Activated CD4-positive, alpha-beta T cell treated with anti-CD3 and anti-CD28 coated beads, Interleukin-2, Interleukin-4, amounts not matched to agents 100 ng/mL and 50 ng/mL, durations not matched to agents 16 hours and 8 hours (primary cell): ENCODE data around the gene SGSH.
"Not testable (repeated sequence)": the region's sequence is repeated elsewhere in the genome, so short reads cannot be mapped to it uniquely, and the experiment has no call there.

Experiments
- DNase-seq: peaks from one replicate; pipeline ENCODE4 v3.0.0-alpha.2; 2020; ENCODE audit warnings: low spot score

Gene SGSH

DNA sequence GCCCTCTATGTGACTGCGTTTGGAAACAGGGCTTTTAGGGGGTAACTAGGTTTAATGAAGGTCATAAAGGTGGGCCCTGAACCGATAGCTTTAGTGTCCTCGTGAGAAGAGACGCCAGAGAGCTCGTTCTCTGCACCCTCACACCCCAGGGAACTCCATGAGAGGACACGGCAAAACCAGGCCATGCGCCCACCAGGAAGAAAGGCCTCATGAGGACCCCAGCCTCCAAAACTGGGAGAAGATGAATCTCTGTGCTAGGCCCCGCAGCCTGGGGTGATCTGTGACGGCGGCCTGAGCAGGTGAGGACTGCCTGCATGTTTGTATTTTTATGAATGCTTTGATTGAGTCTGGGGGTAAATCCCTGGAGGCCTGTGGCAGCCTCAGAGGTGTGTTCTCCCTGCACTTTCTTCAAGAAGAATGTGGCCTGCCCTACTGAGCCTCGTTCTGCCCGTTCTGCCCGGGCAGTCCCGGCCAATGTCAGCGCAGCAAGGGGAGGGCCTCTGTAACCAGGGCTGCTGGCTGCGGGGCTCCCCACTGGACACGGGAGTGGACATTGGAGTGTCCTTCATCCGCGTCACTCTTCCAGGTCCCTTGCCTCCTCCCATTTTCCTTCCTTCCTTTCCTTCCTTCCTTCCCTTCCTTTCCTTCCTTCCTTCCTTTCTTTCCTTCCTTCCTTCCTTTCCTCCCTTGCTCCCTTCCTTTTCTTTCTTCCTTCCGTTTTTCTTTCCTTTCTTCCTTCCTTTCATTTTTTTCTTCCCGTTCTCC, 33.7 kb upstream of the SGSH start:
- no peak for DNase-seq

DNA sequence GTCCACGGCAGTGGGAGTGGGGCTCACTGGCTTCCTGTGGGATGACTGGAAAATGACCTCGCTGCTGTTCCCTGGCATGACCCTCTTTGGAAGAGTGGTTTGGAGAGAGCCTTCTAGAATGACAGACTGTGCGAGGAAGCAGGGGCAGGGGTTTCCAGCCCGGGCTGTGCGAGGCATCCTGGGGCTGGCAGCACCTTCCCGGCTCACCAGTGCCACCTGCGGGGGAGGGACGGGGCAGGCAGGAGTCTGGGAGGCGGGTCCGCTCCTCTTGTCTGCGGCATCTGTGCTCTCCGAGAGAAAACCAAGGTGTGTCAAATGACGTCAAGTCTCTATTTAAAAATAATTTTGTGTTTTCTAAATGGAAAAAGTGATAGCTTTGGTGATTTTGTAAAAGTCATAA, 32.7 kb upstream of the SGSH start:
- DNase-seq = peak; percentile 89

DNA sequence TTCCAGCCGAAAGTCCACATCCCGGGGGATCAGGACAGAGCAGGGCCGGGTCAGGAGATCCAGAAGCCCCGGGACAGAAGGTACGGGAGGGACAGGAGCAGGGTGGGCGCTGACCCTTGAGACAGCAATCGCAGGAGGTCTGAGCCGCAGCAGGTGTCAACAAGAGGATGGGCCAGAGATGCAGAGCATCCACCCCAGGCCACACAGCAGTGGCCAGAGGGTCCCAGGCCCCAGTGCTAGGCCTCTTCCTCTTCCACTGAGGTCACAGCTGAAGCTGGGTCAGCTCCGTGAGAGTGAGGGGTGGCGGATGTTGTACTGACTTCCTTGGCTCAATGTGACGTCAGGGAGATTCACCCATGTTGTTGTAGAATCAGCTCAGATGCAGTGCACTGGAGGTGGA, 31.8 kb upstream of the SGSH start:
- DNase-seq = no peak

DNA sequence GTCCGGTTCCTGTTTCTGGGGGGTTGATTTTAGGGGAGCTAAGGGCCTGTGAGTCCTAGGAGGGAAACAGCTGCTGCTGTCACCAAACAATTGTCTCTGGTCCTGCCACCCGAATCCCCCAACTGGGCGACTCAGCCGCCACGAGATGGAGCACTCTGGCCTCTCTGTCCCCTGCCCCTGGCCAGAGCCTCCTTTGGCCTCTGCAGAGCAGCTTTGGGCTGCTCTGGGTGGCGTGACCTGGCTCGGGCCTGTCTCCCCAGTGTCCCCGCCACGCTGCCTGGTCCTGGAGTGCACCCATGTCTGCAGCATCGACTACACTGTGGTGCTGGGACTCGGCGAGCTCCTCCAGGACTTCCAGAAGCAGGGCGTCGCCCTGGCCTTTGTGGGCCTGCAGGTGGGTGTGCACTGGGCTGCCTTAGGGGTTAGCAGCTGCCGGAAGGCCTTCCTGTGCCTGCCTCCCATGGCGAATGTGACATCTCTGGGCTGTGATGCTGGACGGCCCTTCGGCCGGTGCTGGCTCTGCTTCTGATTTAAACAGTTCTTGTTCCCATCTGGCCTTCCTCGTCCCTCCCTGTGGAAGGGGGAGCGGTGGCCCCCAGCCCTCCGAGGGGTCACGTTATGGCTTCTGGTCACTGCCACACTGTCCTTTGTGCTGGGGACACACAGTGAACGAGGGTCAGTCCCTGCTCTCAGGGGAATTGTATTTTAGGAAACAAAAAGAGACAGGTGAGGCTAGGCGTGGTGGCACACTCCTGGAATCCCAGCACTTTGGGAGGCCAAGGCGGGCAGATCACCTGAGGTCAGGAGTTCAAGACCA, 29.0 kb upstream of the SGSH start:
- no peak for DNase-seq

DNA sequence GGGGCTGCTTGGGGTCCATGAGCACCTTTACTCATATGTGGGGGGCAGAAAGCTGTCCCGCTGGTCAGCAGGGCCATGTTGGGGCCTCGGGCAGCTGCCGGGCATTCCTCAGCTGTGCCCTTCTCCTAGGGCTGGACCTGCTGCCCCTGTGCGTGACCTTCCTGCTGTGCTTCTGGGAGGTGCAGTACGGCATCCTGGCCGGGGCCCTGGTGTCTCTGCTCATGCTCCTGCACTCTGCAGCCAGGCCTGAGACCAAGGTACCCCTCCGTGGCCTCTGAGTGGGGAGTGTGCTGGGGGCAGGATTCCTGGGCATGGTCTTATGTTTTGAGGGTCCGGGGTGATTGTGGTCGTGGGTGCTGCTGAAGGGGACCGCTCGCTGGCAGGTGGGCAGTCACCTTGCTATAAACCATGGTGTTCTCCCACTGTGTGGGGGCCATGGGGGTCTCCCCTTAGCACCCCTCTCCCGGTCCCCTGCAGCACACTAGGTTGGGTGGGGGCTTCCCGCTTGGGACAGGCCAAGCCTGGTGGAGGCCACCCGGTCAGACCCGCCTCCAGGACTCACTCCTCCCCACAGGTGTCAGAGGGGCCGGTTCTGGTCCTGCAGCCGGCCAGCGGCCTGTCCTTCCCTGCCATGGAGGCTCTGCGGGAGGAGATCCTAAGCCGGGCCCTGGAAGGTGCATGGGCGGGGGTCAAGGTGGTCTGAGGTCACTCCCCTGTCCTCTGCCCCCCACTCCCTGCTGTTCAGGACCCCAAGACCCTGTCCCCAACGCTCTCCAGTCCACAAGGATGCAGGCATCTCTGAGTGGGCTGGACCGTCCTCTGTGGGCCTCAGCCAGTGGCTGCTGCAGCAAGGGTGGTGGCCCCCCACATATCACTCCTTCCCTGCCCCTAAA, 28.1 kb upstream of the SGSH start:
- DNase-seq = no peak

DNA sequence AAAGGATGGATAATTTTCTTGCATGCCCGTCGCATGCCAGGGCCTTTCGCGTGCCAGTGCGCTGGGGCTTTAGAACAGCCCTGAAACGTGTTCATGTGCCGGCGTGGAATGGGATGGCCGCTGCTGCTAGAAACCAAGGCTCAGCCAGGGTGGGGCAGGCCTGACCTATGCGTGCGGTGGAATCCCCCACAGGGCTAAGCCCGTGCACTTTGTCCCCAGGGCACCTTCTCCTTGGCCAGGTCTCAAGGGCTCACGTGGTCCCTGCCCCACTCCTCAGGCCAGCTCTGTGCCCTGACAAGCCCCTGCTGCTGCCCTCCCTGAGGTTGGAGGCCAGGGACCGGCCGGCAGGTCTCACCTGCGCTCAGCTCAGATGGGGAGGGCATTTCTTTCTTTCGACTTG, 27.4 kb upstream of the SGSH start:
- DNase-seq = no peak

DNA sequence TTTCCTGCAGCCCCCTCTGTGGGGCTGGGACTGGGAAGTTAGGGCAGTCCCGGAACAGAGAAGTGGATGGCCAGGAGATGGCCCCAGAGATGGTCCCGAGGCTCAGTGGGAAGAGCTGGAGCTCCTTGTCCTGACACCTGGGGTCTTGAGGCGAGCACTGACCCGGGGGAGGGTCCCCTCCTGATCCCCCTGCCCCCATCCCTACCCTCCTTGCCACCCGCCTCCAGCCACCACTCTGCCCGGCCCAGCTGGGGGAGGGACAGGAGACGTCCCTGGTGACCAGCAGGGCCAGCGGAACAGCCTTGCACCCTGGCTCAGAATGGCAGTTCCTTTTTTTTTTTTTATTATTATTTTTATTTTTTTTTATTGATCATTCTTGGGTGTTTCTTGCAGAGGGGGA, 26.6 kb upstream of the SGSH start:
- no peak for DNase-seq

DNA sequence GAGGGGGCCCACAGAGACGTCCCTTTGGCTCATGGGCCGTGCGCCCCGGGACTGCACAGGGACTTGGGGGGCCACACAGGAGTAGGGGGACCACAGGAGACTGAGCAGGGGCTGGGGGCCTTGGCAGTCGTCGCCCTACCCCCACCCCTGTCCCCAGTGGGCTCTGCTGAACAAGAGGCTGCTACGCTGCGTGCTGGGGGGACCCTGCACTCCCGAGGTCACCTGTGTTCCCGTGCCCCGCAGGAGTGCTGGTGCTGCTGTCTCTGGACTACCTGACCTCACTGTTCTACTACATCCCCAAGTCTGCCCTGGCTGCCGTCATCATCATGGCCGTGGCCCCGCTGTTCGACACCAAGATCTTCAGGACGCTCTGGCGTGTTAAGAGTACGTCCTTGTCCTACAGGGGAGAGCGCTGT, 26.1 kb upstream of the SGSH start:
- DNase-seq = no peak

DNA sequence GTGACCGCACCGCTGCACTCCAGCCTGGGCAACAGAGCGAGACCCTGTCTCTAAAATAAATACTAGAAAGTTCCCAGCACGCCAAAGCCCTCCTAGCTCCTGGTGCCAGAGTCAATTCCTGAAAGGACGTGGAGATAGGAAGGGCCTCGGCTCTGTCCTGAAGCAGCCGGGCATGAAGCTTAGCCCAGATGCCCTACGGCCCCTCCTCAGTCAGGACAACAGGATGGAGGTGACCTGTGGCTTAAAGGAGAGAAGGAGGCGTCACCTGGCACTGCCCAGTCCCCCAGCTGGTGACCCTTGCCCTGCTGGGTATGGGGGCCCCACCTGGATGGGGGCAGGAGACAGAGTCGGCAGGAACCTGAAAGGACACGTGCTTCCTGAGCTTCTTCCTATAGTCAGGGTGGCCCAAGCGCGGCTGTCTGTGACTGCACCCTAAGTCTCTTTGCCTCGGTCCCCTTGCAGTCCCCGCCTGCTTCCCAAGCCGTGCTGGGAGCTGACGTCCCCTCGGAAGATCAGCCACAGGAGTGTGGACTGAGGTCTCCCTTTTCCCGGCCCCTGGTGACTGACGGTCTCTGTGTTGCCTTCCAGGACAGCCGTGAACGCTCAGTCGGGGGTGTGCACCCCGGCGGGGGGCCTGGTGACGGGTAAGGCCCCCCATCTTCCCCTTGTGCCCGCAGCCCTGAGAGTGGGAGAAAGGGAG, 25.6 kb upstream of the SGSH start:
- DNase-seq = no peak

DNA sequence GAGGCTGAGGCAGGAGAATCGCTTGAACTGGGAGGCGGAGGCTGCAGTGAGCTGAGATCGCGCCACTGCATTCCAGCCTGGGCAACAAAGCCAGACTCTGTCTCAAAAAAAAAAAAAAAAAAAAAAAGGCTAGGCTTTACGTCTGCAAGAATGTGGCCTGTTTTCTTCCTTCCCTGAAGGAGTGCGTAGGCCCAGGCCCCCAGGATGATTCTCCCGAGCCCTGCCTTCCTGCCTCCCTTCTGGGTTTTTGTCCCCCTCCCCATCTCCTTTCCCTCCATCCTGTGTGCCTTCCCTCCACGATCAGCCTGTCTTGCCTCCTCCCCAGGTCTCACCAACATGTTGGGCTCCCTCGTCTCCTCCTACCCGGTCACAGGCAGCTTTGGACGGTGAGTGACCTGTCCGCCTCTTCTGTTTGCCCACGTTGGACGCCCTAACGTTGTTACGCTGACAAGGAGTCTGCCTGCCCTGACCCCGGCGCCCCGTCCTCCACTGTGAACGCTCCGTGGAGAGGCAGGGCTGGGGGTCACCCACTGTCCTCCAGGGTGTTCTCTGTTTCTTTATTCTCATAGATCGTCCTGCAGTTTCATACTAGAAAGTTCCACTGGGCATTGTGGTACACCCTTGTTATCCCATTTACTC, 24.9 kb upstream of the SGSH start:
- no peak for DNase-seq

DNA sequence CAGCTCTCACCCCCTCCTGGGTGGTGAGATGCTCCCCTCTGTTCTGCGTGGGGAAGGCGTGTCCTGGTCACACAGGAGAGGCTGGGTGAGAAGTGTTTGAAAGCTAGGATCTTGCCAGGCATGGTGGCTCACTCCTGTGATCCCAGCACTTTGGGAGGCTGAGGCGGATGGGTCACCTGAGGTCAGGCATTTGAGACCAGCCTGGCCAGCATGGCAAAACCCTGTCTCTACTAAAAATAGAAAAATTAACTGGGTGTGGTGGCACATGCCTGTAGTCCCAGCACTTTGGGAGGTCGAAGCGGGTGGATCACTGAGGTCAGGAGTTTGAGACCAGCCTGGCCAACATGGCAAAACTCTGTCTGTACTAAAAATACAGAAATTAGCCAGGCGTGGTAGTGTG, 24.3 kb upstream of the SGSH start:
- not testable (repeated sequence) for DNase-seq

DNA sequence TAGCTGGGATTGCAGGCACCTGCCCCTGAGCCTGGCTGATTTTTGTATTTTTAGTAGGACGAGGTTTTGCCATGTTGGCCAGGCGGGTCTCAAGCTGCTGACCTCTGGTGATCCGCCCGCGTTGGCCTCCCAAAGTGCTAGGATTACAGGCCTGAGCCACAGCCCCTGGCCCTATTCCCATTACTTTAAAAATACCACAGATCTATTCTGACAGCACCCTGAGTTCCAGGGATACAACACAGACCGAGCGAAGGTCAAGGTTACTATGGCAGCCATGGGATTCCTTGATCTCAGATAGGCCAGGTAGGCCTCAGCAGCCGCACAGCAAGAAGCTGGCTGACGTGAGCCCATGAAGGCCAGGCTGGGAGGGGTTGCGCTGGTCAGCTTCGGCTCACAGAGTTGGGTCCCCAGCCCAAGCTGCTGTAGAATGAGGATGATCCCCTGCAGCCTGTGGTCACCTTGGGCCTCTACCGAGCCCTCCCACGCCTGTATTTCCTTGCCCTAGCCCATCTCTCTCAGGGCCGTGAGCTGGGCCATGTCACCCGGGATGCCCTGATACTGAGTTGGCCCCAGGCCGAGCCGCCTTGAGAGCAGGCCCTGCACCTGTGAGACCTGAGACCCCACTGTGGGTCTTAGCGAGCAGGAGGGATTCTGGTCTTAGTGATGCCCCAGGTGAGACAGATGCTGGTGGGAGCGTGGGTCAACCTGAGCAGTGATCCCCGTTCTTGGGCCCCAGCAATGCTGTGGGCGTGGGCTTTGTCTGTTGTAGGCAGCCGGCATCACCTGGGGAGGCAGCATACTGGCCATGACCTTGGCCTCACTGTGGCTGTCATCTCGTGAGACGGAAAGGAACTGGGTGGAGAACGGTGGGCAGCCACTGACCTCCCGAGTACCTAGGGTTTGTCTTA, 23.6 kb upstream of the SGSH start:
- no peak for DNase-seq

DNA sequence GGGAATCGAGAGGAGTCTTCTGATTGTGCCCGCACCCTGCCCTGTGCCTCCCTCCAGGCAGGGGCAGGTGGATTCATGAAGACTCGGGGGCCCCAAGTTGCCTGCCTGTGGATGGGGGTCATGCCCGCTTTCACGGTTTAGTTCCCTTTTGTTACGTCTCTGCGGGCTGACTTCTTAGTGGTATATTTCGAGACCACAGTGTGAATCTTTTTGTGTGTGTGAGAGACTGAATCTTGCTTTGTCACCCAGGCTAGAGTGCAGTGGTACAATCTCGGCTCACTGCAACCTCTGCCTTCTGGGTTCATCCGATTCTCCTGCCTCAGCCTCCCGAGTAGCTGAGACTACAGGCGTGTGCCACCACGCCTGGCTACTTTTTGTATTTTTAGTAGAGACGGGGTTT, 22.4 kb upstream of the SGSH start:
- no peak for DNase-seq

DNA sequence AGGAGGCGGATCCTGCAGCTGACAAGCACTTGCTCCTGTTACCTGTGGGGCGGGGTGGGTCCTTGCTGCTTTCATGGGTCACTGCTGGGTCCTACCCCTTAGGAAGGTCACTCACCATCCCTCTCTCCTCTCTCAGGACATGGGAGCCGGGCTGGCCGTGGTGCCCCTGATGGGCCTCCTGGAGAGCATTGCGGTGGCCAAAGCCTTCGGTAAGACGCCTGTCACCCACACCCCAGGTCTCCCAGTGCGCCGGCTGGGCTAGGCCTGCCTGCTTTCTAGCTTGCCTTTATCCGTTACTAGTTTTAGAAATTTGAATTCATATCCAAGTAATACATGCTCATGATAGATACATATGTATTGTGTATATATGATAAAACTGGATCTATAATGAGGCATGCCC, 17.3 kb upstream of the SGSH start:
- DNase-seq = no peak

DNA sequence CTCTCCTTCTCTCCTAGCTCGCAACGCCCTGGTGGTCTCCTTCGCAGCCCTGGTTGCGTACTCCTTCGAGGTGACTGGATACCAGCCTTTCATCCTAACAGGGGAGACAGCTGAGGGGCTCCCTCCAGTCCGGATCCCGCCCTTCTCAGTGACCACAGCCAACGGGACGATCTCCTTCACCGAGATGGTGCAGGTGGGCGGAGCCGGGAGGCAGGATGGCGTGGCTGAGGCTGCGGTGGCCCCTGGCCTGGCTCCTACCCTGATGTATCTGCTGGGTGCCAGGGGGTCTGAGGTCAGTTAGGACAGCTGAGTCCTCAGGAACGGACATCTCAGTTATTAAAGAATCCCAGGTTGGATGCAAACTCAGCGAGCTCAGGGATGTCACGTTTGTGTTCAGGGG, 16.8 kb upstream of the SGSH start:
- DNase-seq = no peak

DNA sequence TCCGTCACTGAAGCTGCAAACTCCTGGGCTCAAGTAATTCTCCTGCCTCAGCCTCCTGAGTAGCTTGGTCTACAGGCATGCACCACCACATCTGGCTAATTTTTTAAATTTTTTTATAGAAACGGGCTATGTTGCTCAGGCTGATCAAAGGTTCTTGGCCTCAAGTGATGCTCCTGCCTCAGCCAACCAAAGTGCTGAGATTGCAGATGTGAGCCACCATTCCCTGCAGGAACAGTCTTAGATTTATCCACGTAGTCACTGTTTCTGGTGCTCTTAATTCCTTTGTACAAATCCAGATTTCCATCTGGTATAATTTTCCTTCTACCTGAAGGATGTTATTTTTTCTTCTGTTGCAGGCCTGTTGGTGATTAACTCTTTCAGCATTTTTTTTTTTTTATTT, 13.1 kb upstream of the SGSH start:
- DNase-seq = no peak

DNA sequence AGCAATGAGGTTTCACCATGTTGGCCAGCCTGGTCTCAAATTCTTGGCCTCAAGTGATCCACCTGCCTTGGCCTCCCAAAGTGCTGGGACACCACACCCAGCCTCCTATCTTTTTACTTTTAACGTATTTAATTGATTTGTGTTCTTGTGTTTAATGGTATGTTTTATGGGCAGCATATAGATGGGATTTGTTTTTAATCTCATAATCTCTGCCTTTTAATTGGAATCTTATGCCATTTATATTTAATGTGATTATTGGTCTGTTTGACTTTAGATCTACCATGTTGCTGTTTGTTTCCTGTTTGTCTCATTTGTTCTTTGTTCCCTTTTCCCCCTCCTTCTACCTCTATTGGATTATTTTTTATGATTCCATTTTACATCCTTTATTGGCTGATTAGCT, 12.3 kb upstream of the SGSH start:
- no peak for DNase-seq

DNA sequence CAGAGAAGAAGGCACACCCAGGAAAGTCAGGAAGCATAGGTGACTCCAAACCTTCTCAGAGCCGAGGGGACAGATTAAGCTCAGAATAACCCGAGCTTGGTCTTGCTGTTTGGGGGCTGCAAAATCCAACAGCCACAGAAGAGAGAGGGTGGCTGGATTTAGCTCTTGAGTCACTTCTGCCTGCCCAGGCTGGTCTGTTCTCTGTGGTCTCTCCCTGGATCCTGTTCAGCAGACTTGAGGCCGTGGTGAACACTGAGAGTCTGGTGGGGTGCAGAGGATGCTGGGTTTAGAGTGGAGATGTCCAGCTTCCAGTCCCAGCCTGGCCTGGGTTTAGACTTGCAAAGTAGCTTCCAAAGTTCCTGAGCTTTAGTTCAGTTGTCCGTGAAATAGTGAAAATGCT, 8.9 kb upstream of the SGSH start:
- no peak for DNase-seq

DNA sequence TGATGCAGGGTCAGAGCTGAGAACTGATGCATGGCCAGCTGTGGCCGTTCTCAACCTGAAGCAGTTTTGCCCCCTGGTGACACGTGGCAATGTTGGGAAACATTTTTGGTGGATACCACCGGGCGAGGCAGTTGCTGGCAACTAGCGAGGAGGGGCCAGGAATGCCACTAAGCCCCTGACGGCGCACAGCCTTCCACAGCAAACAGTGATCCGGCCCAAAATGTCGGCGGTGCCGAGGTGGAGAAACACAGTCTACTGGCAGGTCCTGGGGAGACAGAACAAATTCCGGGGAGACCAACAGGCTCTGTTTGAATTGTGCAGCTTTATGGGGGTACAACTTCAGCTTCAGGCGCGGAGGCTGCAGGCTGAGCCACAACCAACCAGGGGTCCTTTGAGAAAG, 8.3 kb upstream of the SGSH start:
- no peak for DNase-seq

DNA sequence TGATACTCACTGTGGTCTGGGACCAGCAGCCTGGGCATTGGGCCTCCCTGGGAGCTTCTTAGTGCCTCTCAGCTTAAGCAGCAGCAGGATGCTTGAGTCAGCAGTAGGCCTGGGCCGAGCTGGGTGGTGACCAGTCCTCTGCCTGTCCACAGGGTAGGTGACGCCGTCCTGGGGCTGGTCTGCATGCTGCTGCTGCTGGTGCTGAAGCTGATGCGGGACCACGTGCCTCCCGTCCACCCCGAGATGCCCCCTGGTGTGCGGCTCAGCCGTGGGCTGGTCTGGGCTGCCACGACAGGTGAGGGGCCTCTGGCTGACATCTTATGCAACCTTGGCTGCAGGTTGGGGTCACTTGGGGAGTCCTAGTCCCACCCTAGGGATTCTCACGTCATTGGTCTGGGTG, 7.5 kb upstream of the SGSH start:
- no peak for DNase-seq

DNA sequence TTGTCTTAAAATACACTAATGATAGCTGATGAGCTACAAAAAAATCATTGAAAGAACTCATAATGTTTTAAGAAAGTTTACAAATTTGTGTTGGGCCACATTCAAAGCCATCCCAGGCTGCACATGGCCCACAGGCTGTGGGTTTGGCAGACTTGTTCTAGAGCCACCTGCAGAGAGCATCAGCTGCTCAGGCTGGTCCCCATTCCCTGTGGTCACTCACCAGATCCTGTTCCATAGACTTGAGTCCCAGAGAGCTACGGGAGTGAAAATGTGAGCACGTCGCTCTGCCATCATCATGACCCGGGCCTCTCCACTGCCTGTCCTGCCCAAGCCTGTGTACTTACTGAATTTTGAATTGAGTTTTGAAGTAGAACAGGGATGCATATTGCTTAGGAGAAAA, 7.0 kb upstream of the SGSH start:
- DNase-seq = no peak
